Uterus (tissue), 2 donors: Measurements from ENCODE around the gene CACNA2D1.

ENCODE experiments used
- POLR2A ChIP-seq, 2 donors: fragments of 450-650 bp; IDR thresholded peaks; one replicate each; pipeline ENCODE4 v1.6.1; 2016; ENCODE audit warnings: antibody characterized with exemption in 2 of 2, mild to moderate bottlenecking in 1 of 2, moderate library complexity in 1 of 2
- TF ChIP-seq, protein P1 (sequence below), 4 experiments: fragments of 200-600 bp in 2 of 4; fragments of 450-650 bp in 2 of 4; sonication (generic) in 2 of 4; IDR thresholded peaks; one replicate each; pipeline ENCODE4 v1.5.1; 2016 to 2019; ENCODE audit warnings: antibody characterized with exemption in 4 of 4, mild to moderate bottlenecking in 2 of 4, moderate library complexity in 1 of 4

DNA sequence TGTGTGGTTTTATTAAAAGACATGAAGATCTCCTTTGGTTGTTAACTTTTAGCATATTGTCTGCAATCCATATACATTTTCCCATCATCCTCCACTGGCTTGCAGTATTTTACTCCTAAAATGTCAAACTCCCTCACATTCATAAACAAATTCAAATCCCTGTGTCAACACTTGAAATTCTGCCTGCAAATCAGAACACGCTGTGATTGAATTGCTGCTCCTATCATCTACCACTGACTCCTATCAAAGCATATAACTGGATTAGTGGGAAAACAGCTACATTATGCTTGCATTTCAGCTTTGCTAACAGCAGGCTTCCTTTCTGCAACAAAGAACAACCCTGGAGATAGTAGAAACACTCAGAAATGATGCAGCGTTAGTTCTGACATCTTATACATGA is 392.0 kb downstream of the CACNA2D1 start:
- no peak for TF ChIP-seq POLR2A (IDR thresholded peaks at IDR 0.05)
- TF ChIP-seq, protein P1, sequence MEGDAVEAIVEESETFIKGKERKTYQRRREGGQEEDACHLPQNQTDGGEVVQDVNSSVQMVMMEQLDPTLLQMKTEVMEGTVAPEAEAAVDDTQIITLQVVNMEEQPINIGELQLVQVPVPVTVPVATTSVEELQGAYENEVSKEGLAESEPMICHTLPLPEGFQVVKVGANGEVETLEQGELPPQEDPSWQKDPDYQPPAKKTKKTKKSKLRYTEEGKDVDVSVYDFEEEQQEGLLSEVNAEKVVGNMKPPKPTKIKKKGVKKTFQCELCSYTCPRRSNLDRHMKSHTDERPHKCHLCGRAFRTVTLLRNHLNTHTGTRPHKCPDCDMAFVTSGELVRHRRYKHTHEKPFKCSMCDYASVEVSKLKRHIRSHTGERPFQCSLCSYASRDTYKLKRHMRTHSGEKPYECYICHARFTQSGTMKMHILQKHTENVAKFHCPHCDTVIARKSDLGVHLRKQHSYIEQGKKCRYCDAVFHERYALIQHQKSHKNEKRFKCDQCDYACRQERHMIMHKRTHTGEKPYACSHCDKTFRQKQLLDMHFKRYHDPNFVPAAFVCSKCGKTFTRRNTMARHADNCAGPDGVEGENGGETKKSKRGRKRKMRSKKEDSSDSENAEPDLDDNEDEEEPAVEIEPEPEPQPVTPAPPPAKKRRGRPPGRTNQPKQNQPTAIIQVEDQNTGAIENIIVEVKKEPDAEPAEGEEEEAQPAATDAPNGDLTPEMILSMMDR (IDR thresholded peaks at IDR 0.05), result no peak
